GM23248 (cell line): Measurements from ENCODE around the gene SYT1. TPM values are rescaled to one million over a fixed set of nuclear protein-coding genes. Genes with fewer than 3 reads are reported as not detected.

Source experiments
- DNase-seq: peaks from one replicate; pipeline ENCODE4 v3.0.0-alpha.2; 2015
- H2AFZ ChIP-seq: fragments of 200-600 bp; sonication (generic); 2 replicates; pipeline ENCODE4 v1.6.1; 2016; ENCODE audit warnings: antibody characterized with exemption
- H3F3A ChIP-seq: fragments of 200-600 bp; sonication (generic); 2 replicates; pipeline ENCODE4 v1.6.1; 2016; ENCODE audit warnings: mild to moderate bottlenecking, antibody characterized with exemption, mixed run types; ENCODE audit not compliant: insufficient read depth
- H3K27ac ChIP-seq: fragments of 200-600 bp; sonication (generic); 2 replicates; pipeline ENCODE4 v1.5.1; 2016; ENCODE audit warnings: mild to moderate bottlenecking
- H3K27me3 ChIP-seq: fragments of 200-600 bp; sonication (generic); replicated peaks from 2 replicates; pipeline ENCODE4 v1.6.1; 2016; ENCODE audit warnings: mild to moderate bottlenecking; ENCODE audit not compliant: insufficient read depth
- H3K36me3 ChIP-seq: fragments of 200-600 bp; sonication (generic); 2 replicates; pipeline ENCODE4 v1.6.1; 2016; ENCODE audit warnings: low read depth, mild to moderate bottlenecking
- H3K4me1 ChIP-seq: fragments of 200-600 bp; sonication (generic); 2 replicates; pipeline ENCODE4 v1.6.1; 2016; ENCODE audit warnings: mild to moderate bottlenecking; ENCODE audit not compliant: insufficient read depth
- H3K4me2 ChIP-seq: fragments of 200-600 bp; sonication (generic); one replicate; pipeline ENCODE4 v1.6.1; 2016; ENCODE audit warnings: mild to moderate bottlenecking; ENCODE audit not compliant: unreplicated experiment
- H3K4me3 ChIP-seq: fragments of 200-600 bp; sonication (generic); 2 replicates; pipeline ENCODE4 v1.5.1; 2016; ENCODE audit warnings: mild to moderate bottlenecking
- H3K79me2 ChIP-seq: fragments of 200-600 bp; sonication (generic); 2 replicates; pipeline ENCODE4 v1.6.1; 2016; ENCODE audit warnings: mild to moderate bottlenecking; ENCODE audit not compliant: insufficient read depth
- H3K9ac ChIP-seq: fragments of 200-600 bp; sonication (generic); 2 replicates; pipeline ENCODE4 v1.6.1; 2016; ENCODE audit warnings: mild to moderate bottlenecking
- H3K9me2 ChIP-seq: fragments of 200-600 bp; sonication (generic); 2 replicates; pipeline ENCODE4 v1.6.1; 2016; ENCODE audit warnings: mixed run types, mild to moderate bottlenecking, moderate library complexity; ENCODE audit not compliant: insufficient read depth
- H3K9me3 ChIP-seq: fragments of 200-600 bp; sonication (generic); one replicate; pipeline ENCODE4 v1.6.1; 2017; ENCODE audit warnings: low read depth
- H4K20me1 ChIP-seq: fragments of 200-600 bp; sonication (generic); 2 replicates; pipeline ENCODE4 v1.6.0; 2016; ENCODE audit not compliant: insufficient read depth
- EZH2 ChIP-seq: fragments of 200-600 bp; sonication (generic); IDR thresholded peaks from 2 replicates; pipeline ENCODE4 v1.6.1; 2018; ENCODE audit warnings: antibody characterized with exemption, mild to moderate bottlenecking; ENCODE audit not compliant: insufficient read depth, poor library complexity, severe bottlenecking
- EZH2phosphoT487 ChIP-seq: fragments of 200-600 bp; sonication (generic); IDR thresholded peaks from 2 replicates; pipeline ENCODE4 v1.6.1; 2018; ENCODE audit warnings: antibody characterized with exemption, moderate library complexity, mild to moderate bottlenecking, low read depth; ENCODE audit not compliant: insufficient read depth
- WGBS, 2 experiments: methylation state at CpG; one replicate each; pipeline ENCODE4 v1.1.6; 2015 to 2017; ENCODE audit warnings: low lambda C conversion rate in 2 of 2, low coverage in 1 of 2; ENCODE audit errors: missing lambda C conversion rate in 2 of 2; 5-methylcytosine and 5-hydroxymethylcytosine counted together
- in situ Hi-C: fragments of 300-500 bp; cut with MboI; formaldehyde crosslinking; loops from 2 replicates; pipeline ENCODE4 v1.15.0; 2020
- polyA plus RNA-seq: library from polyadenylated mRNA; unstranded; fragments of >200 nt; fragmentation: Nextera tagmentation; extraction: Ambion mirVana; gene quantifications from 2 replicates; pipeline ENCODE4 v1.2.1, GENCODE V29; 2016
- total RNA-seq: library from RNA; depleted of rRNA; stranded (reverse); fragments of >200 nt; shearing (Covaris generic); gene quantifications from 2 replicates; pipeline ENCODE4 v1.2.3, GENCODE V29; 2014

The SYT1 gene
- total and polyA plus RNA-seq, 2 experiments from 2014 or later, result 1.7 to 2.4 TPM

GRCh38 chr12:78886719-78887407 is 22.3 kb downstream of the SYT1 start:
- Histone ChIP-seq H4K20me1 (no peaks in the 10 kb centered on the region), H3K4me1 (peaks cover 19% of the 10 kb centered on the region), H3K9ac (peak overlapping the region; percentile 68), H3K9me2 (no peaks in the 10 kb centered on the region), H3F3A (0 out of 2 replicates have a peak, but pooled peaks cover 5% of the 10 kb centered on the region), H3K27me3 (no peaks in the 10 kb centered on the region), H3K9me3 (no peaks in the 10 kb centered on the region), H2AFZ (peak overlapping the region; percentile 77), H3K4me2 (peak overlapping the region; percentile 82), H3K27ac (peak overlapping the region; percentile 83), H3K36me3 (no peaks in the 10 kb centered on the region), H3K79me2 (no peaks in the 10 kb centered on the region), H3K4me3 (peak overlapping the region; percentile 57)
- WGBS, 2 experiments, result 19 to 23% methylated on average over 7 of the region's 7 CpGs
- in situ Hi-C loops, result no loop called here
- TF ChIP-seq EZH2phosphoT487 (no peak), EZH2 (no peak)
- DNase-seq, result peak; percentile 93

GRCh38 chr12:78887444-78887843 is 22.9 kb downstream of the SYT1 start:
- WGBS, 2 experiments, result 79 to 82% methylated on average over 3 of the region's 3 CpGs
- in situ Hi-C loops, result no loop called here
- Histone ChIP-seq H3K36me3 (no peaks in the 10 kb centered on the region), H3K79me2 (no peaks in the 10 kb centered on the region), H3K27ac (peak overlapping the region; percentile 83), H3K9me2 (no peaks in the 10 kb centered on the region), H3K27me3 (no peaks in the 10 kb centered on the region), H3F3A (0 out of 2 replicates have a peak, but pooled peaks cover 5% of the 10 kb centered on the region), H3K9ac (peak overlapping the region; percentile 68), H3K4me2 (peak overlapping the region; percentile 82), H3K9me3 (no peaks in the 10 kb centered on the region), H2AFZ (peak overlapping the region; percentile 77), H3K4me1 (peaks cover 19% of the 10 kb centered on the region), H4K20me1 (no peaks in the 10 kb centered on the region), H3K4me3 (peak overlapping the region; percentile 57)
- DNase-seq, result no peak
- TF ChIP-seq EZH2phosphoT487 (no peak), EZH2 (no peak)

- WGBS, 2 experiments, result 98 to 100% methylated on average over 3 of the region's 3 CpGs
- H3K4me2 ChIP-seq, result no peak overlapping the region
These were observed 24.0 kb downstream of the SYT1 start for GRCh38 chr12:78888568-78888967.

GRCh38 chr12:78891646-78892353 is 27.2 kb downstream of the SYT1 start:
- Histone ChIP-seq H3K27ac (no peak overlapping the region), H4K20me1 (no peaks in the 10 kb centered on the region), H3K4me3 (no peak overlapping the region), H3K9me2 (no peaks in the 10 kb centered on the region), H3K27me3 (no peaks in the 10 kb centered on the region), H3K79me2 (no peaks in the 10 kb centered on the region), H3K4me2 (no peak overlapping the region), H3K36me3 (no peaks in the 10 kb centered on the region), H2AFZ (no peak overlapping the region), H3F3A (no peaks in the 10 kb centered on the region), H3K9me3 (no peaks in the 10 kb centered on the region), H3K9ac (no peak overlapping the region), H3K4me1 (peaks cover 7% of the 10 kb centered on the region)
- whole genome bisulfite sequencing, 2 experiments, result 36 to 42% methylated on average over 1 of the region's 1 CpG
- in situ Hi-C loops, result no loop called here
- no peak for TF ChIP-seq EZH2
- no peak for TF ChIP-seq EZH2phosphoT487
- DNase-seq, result no peak

More at GRCh38 chr12:78888568-78888967, 24.0 kb downstream of the SYT1 start:
- Histone ChIP-seq H3K9ac (no peak overlapping the region), H3K4me3 (no peak overlapping the region), H3F3A (0 out of 2 replicates have a peak, but pooled peaks cover 5% of the 10 kb centered on the region), H4K20me1 (no peaks in the 10 kb centered on the region), H3K27me3 (no peaks in the 10 kb centered on the region), H3K4me1 (peaks cover 19% of the 10 kb centered on the region), H3K27ac (no peak overlapping the region), H3K36me3 (no peaks in the 10 kb centered on the region), H2AFZ (no peak overlapping the region), H3K79me2 (no peaks in the 10 kb centered on the region), H3K9me3 (no peaks in the 10 kb centered on the region), H3K9me2 (no peaks in the 10 kb centered on the region)
- TF ChIP-seq EZH2 (no peak), EZH2phosphoT487 (no peak)
- in situ Hi-C loops, result no loop called here
- DNase-seq, result no peak
